GM12878 (cell line): ENCODE results near the gene ANKRD13D. TPM values are rescaled to one million over a fixed set of nuclear protein-coding genes. Genes with fewer than 3 reads are reported as not detected.

Experiments
- ATAC-seq: fragments of 200-7000 bp; cut with Tn5 transposase; 3 replicates; pipeline ENCODE4 v1.9.1; 2020; ENCODE audit warnings: mild to moderate bottlenecking, moderate library complexity
- BruUV-seq: library from RNA; stranded (reverse); fragments of 400-500 nt; replicated peaks from 2 replicates; lab custom pipeline; 2021; lab: Mats Ljungman, UMichigan
- CTCF ChIA-PET: fragments of 300-600 bp; sonication (Branson Sonifier 250); formaldehyde crosslinking; extraction: SDS; loops from one replicate; lab custom pipeline; 2021; ENCODE audit warnings: inconsistent platforms; lab: Yijun Ruan, JAX
- POLR2A ChIA-PET: fragments of 350-600 bp; formaldehyde crosslinking; extraction: SDS; loops from one replicate; lab custom pipeline; 2021; ENCODE audit warnings: inconsistent platforms; lab: Charles Lee
- RAD21 ChIA-PET: fragments of 300-600 bp; sonication (Branson Sonifier 250); formaldehyde crosslinking; loops from one replicate; lab custom pipeline; 2023; ENCODE audit warnings: antibody characterized with exemption; ENCODE audit not compliant: unreplicated experiment; lab: Charles Lee
- SMC1A ChIA-PET: fragments of 300-600 bp; sonication (Branson Sonifier 250); formaldehyde crosslinking; loops from one replicate; lab custom pipeline; 2023; ENCODE audit not compliant: unreplicated experiment, uncharacterized antibody; lab: Charles Lee
- DNase-seq: peaks from one replicate; pipeline ENCODE4 v3.0.0-alpha.2; 2011; ENCODE audit warnings: low read depth, low spot score
- FAIRE-seq: peaks from 3 replicates; lab custom pipeline; 2011; peaks lifted over from hg19 to GRCh38; lab: Jason Lieb, UNC
- H2AFZ ChIP-seq: 2 replicates; pipeline ENCODE4 v1.6.0; 2011; ENCODE audit warnings: low read depth, low read length, control low read depth; ENCODE audit not compliant: control insufficient read depth
- H3K27ac ChIP-seq: 2 replicates; pipeline ENCODE4 v1.5.1; 2011; ENCODE audit warnings: control low read depth; ENCODE audit not compliant: control insufficient read depth, insufficient read depth
- H3K27me3 ChIP-seq, 2 experiments: replicated peaks in 1 of 2; 2 replicates each; pipeline versions ENCODE4 v1.6.0 to v1.6.1; 2011; ENCODE audit warnings: low read length in 1 of 2; ENCODE audit not compliant: control insufficient read depth in 2 of 2, insufficient read depth in 2 of 2
- H3K36me3 ChIP-seq, 2 experiments: 2 replicates each; pipeline ENCODE4 v1.5.1; 2011; ENCODE audit warnings: low read length in 1 of 2; ENCODE audit not compliant: control insufficient read depth in 2 of 2, insufficient read depth in 2 of 2
- H3K4me1 ChIP-seq: 2 replicates; pipeline ENCODE4 v1.6.1; 2011; ENCODE audit warnings: mild to moderate bottlenecking, low read length, moderate library complexity, mixed read lengths; ENCODE audit not compliant: control insufficient read depth, insufficient read depth
- H3K4me2 ChIP-seq: 2 replicates; pipeline ENCODE4 v1.6.0; 2011; ENCODE audit warnings: control low read depth; ENCODE audit not compliant: control insufficient read depth, insufficient read depth
- H3K4me3 ChIP-seq: fragments of 200-600 bp; sonication (generic); 2 replicates; pipeline ENCODE4 v1.5.1; 2016
- H3K79me2 ChIP-seq: 2 replicates; pipeline ENCODE4 v1.6.0; 2011; ENCODE audit warnings: low read length; ENCODE audit not compliant: control insufficient read depth, insufficient read depth
- H3K9ac ChIP-seq: 2 replicates; pipeline ENCODE4 v1.8.0; 2011; ENCODE audit warnings: low read length, control low read depth, mixed read lengths; ENCODE audit not compliant: control insufficient read depth, insufficient read depth
- H3K9me3 ChIP-seq: replicated peaks from 3 replicates; pipeline ENCODE4 v1.5.1; 2011; ENCODE audit warnings: mild to moderate bottlenecking, low read length; ENCODE audit not compliant: control insufficient read depth, insufficient read depth
- H4K20me1 ChIP-seq: 2 replicates; pipeline ENCODE4 v1.6.0; 2011; ENCODE audit not compliant: control insufficient read depth, insufficient read depth
- FOXK2 ChIP-seq: fragments of 450-650 bp; IDR thresholded peaks from 2 replicates; pipeline ENCODE4 v1.6.1; 2017; ENCODE audit warnings: mild to moderate bottlenecking, moderate library complexity
- HDGF ChIP-seq: fragments of 450-650 bp; IDR thresholded peaks from 2 replicates; pipeline ENCODE4 v1.6.1; 2016; ENCODE audit warnings: antibody characterized with exemption
- MLLT1 ChIP-seq: fragments of 450-650 bp; IDR thresholded peaks from 2 replicates; pipeline ENCODE4 v1.6.1; 2016; ENCODE audit warnings: mild to moderate bottlenecking
- POLR2A ChIP-seq: IDR thresholded peaks from 2 replicates; pipeline ENCODE4 v1.6.1; 2011; ENCODE audit warnings: low read depth, mild to moderate bottlenecking, low read length
- WGBS: methylation state at CpG from one replicate; pipeline ENCODE4 v1.1.6; 2016; ENCODE audit warnings: low lambda C conversion rate; ENCODE audit not compliant: insufficient replicate concordance, insufficient coverage; ENCODE audit errors: missing lambda C conversion rate; 5-methylcytosine and 5-hydroxymethylcytosine counted together
- in situ Hi-C: fragments of 300-500 bp; cut with MboI; formaldehyde crosslinking; loops from 9 replicates; pipeline ENCODE4 v1.14.3; 2018; ENCODE audit warnings: mixed read lengths
- intact Hi-C: fragments of 100-400 bp; cut with micrococcal nuclease; formaldehyde crosslinking; loops from one replicate; pipeline ENCODE4 v1.14.2; 2022; ENCODE audit not compliant: unreplicated experiment
- polyA plus RNA-seq, 11 experiments: library from polyadenylated mRNA; depleted of rRNA in 4 of 11; unstranded in 6 of 11; stranded (reverse) in 5 of 11; fragments of >200 nt; fragmentation: Nextera tagmentation in 4 of 11; fragmentation: Illumina TruSeq in 1 of 11; extraction: Ambion mirVana in 4 of 11; extraction: Trizol in 1 of 11; gene quantifications; 1 replicate in 1 of 11; 2 replicates in 10 of 11; pipeline versions ENCODE4 v1.2.1 to v1.2.3, GENCODE V29; 2011 to 2016; ENCODE audit warnings: inconsistent platforms in 2 of 11, missing spikeins in 2 of 11, low read depth in 1 of 11
- total RNA-seq, 4 experiments: library from RNA; depleted of rRNA in 3 of 4; stranded (reverse); fragments of >200 nt in 3 of 4; fragmentation: Illumina TruSeq in 1 of 4; extraction: Trizol in 1 of 4; gene quantifications; 2 replicates each; pipeline versions ENCODE4 v1.2.1 to v1.2.3, GENCODE V29; 2013 to 2021

ANKRD13D gene
- total and polyA plus RNA-seq, 10 of the 15 experiments (the other 5 are each of a cell fraction or from before 2014, with no cell fraction given): 2.0 to 56.2 (median 21.4) TPM

GRCh38 chr11:67289651-67290479 lies 762 bp downstream of the ANKRD13D start:
- H3K27me3 ChIP-seq: no peaks in the 10 kb centered on the region
- DNase-seq: no peak
- peak; percentile 7 for ATAC-seq
- ChIA-PET SMC1A (interaction anchor here (0.9 to 3.6 kb wide), 2 partner anchors 19 to 27 kb away, joined by 3 to 35 read pairs; no protein-coding TSS in a partner anchor), POLR2A (interaction anchor here (0.7 to 3.2 kb wide), 8 partner anchors 12 to 64 kb away, joined by 3 to 46 read pairs (median 6); partner anchors contain the start of gene GRK2), RAD21 (interaction anchor here (1.2 to 4.0 kb wide), 5 partner anchors 12 to 112 kb away, joined by 3 to 28 read pairs (median 8); partner anchors contain the start of genes GRK2 and PPP1CA), CTCF (interaction anchor here (0.7 to 3.1 kb wide), 7 partner anchors 12 to 93 kb away, joined by 3 to 18 read pairs (median 8); no protein-coding TSS in a partner anchor)
- H3K27ac ChIP-seq: peak overlapping the region; percentile 23
- peaks cover 26% of the 10 kb centered on the region for H3K4me1 ChIP-seq
- H3K9me3 ChIP-seq: no peaks in the 10 kb centered on the region; the same call in none of the 3 replicates
- no peak overlapping the region; the same call in 1 of the 2 replicates for H2AFZ ChIP-seq
- peaks cover 19% of the 10 kb centered on the region for H3K79me2 ChIP-seq
- in situ Hi-C loops (no loop called here), intact Hi-C loops (no loop called here)
- H3K4me2 ChIP-seq: peak overlapping the region; percentile 97
- no peak for FAIRE-seq
- H3K9ac ChIP-seq: peak overlapping the region; percentile 86
- BruUV-seq: no TSS peak
- H4K20me1 ChIP-seq: no peaks in the 10 kb centered on the region
- peak overlapping the region; percentile 94 for H3K4me3 ChIP-seq
- peak; percentile 32; the same call in 1 of the 2 replicates for TF ChIP-seq POLR2A
- peak; percentile 91 for TF ChIP-seq HDGF
- no peak for TF ChIP-seq FOXK2
- peak; percentile 51; the same call in 1 of the 2 replicates for TF ChIP-seq MLLT1
- 53% methylated on average over 26 of the region's 36 CpGs for WGBS
- H3K36me3 ChIP-seq: peaks cover 17 to 26% of the 10 kb centered on the region in 2 experiments
